Measurements from ENCODE around the gene THAP2. TPM values are rescaled to one million over a fixed set of nuclear protein-coding genes. Genes with fewer than 3 reads are reported as not detected.
A peak's percentile ranks its signal among the peaks of the same experiment; 100 is the strongest.

Gene THAP2
- 5.2 TPM for total RNA-seq

DNA sequence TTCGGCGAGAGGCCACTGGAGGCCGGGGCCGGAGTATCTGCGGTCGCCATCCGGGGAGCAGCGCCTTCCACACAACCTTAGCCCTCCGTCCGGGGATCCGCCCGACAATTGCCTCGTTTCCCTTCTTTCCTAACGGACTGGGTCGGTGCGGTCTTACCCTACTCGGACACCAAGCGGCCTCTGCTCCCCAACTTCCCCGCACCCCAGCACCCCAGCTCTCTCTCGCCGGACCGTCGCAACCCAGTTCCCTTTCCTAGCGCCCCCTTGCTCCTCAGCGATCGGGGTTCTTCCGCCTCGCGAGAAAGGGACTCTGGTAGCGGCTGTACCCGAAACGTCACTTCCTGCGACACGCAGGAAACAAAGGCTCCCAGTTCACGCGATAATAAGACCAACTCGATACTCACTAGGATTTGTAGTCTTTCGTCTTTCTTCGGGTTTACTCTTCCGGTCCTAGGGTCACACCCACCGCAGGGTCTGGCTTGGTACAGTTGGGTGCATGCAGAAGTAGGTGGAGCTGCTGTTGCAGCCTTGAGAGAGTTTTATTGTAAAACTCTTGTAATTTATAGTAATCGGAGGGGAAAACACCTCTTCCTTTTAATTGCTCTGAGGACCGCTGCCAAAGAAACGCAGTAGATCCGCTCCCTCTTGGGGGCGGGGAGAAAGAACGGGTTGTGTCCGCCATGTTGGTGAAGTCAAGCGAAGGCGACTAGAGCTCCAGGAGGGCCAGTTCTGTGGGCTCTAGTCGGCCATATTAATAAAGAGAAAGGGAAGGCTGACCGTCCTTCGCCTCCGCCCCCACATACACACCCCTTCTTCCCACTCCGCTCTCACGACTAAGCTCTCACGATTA, at the start of gene THAP2, which contains the start of gene ZFC3H1:
Gene THAP2, plus strand, starts transcription at position 741 of the 850 bp plus-strand sequence. CDS start 209 bp downstream, outside the sequence.
Gene ZFC3H1, minus strand, starts transcription at position 288 of the 850 bp plus-strand sequence. Its CDS starts 238 bp downstream, at position 50.
- H3K4me3 ChIP-seq (ENCODE audit: low read length in 3 of 3) = peak within 1 kb of the TSS; percentile 96 to 99 (median 99)
- peaks cover 11 to 23% (median 17%) of the 10 kb centered on the region in 3 donors for H3K4me1 ChIP-seq (ENCODE audit: control insufficient read depth in 3 of 3, insufficient read depth in 3 of 3, low read length in 3 of 3)
- H3K27me3 ChIP-seq (ENCODE audit: control insufficient read depth in 3 of 3, insufficient read depth in 3 of 3, low read length in 3 of 3) = no peaks in the 10 kb centered on the region
- no peaks in the 10 kb centered on the region for H3K9me3 ChIP-seq (ENCODE audit: control insufficient read depth in 3 of 3, low read length in 3 of 3)
- peak within 1 kb of the TSS; percentile 96 for H3K27ac ChIP-seq (ENCODE audit: low read depth, low read length)
- H3K9ac ChIP-seq (ENCODE audit: low read depth in 1 of 3, low read length in 3 of 3) = peak within 1 kb of the TSS; percentile 95 to 97 (median 96)
- H3K36me3 ChIP-seq (ENCODE audit: control insufficient read depth in 3 of 3, insufficient read depth in 3 of 3, low read length in 3 of 3) = peaks cover 2 to 8% (median 8%) of the 10 kb centered on the region in 3 donors

- H3K4me1 ChIP-seq (ENCODE audit: control insufficient read depth in 3 of 3, insufficient read depth in 3 of 3, low read length in 3 of 3) = no peaks in the 10 kb centered on the region
- no peak overlapping the region for H3K27ac ChIP-seq (ENCODE audit: low read depth, low read length)
- no peak overlapping the region for H3K4me3 ChIP-seq (ENCODE audit: low read length in 3 of 3)
- H3K27me3 ChIP-seq (ENCODE audit: control insufficient read depth in 3 of 3, insufficient read depth in 3 of 3, low read length in 3 of 3) = no peaks in the 10 kb centered on the region
- H3K36me3 ChIP-seq (ENCODE audit: control insufficient read depth in 3 of 3, insufficient read depth in 3 of 3, low read length in 3 of 3) = peaks cover 21 to 77% (median 61%) of the 10 kb centered on the region in 3 donors
- no peak overlapping the region for H3K9ac ChIP-seq (ENCODE audit: low read depth in 1 of 3, low read length in 3 of 3)
- H3K9me3 ChIP-seq (ENCODE audit: control insufficient read depth in 3 of 3, low read length in 3 of 3) = no peaks in the 10 kb centered on the region
Measured at GRCh38 chr12:71621938-71622337, 42.2 kb upstream of the THAP2 start.

GRCh38 chr12:71625476-71625875, 38.6 kb upstream of the THAP2 start:
- no peaks in the 10 kb centered on the region for H3K27me3 ChIP-seq (ENCODE audit: control insufficient read depth in 3 of 3, insufficient read depth in 3 of 3, low read length in 3 of 3)
- peaks cover 17 to 69% (median 59%) of the 10 kb centered on the region in 3 donors for H3K36me3 ChIP-seq (ENCODE audit: control insufficient read depth in 3 of 3, insufficient read depth in 3 of 3, low read length in 3 of 3)
- H3K4me1 ChIP-seq (ENCODE audit: control insufficient read depth in 3 of 3, insufficient read depth in 3 of 3, low read length in 3 of 3) = no peaks in the 10 kb centered on the region
- no peak overlapping the region for H3K27ac ChIP-seq (ENCODE audit: low read depth, low read length)
- no peaks in the 10 kb centered on the region for H3K9me3 ChIP-seq (ENCODE audit: control insufficient read depth in 3 of 3, low read length in 3 of 3)
- H3K4me3 ChIP-seq (ENCODE audit: low read length in 3 of 3) = no peak overlapping the region
- H3K9ac ChIP-seq (ENCODE audit: low read depth in 1 of 3, low read length in 3 of 3) = no peak overlapping the region

DNA sequence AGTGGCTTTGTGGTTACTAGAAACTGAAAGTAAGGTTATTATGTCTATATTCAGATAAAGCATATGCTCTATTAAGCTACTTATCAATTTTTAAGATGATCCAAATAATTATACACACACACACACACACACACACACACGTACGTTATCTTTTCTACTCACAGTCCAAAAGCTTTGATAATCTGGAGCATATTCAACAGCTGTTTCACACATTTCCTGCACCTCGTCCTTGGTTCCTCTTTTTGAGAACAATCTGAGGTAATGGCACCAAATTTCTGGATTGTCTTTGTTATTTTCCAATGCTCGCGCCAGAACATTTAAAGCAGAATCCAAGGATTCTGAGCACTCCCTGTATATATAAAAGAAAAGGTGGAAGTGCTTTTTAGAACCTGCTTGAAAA, 38.0 kb upstream of the THAP2 start:
- H3K4me3 ChIP-seq (ENCODE audit: low read length in 3 of 3) = no peak overlapping the region
- no peak overlapping the region for H3K9ac ChIP-seq (ENCODE audit: low read depth in 1 of 3, low read length in 3 of 3)
- H3K27me3 ChIP-seq (ENCODE audit: control insufficient read depth in 3 of 3, insufficient read depth in 3 of 3, low read length in 3 of 3) = no peaks in the 10 kb centered on the region
- no peaks in the 10 kb centered on the region for H3K4me1 ChIP-seq (ENCODE audit: control insufficient read depth in 3 of 3, insufficient read depth in 3 of 3, low read length in 3 of 3)
- H3K9me3 ChIP-seq (ENCODE audit: control insufficient read depth in 3 of 3, low read length in 3 of 3) = no peaks in the 10 kb centered on the region
- peaks cover 17 to 68% (median 56%) of the 10 kb centered on the region in 3 donors for H3K36me3 ChIP-seq (ENCODE audit: control insufficient read depth in 3 of 3, insufficient read depth in 3 of 3, low read length in 3 of 3)
- H3K27ac ChIP-seq (ENCODE audit: low read depth, low read length) = no peak overlapping the region

DNA sequence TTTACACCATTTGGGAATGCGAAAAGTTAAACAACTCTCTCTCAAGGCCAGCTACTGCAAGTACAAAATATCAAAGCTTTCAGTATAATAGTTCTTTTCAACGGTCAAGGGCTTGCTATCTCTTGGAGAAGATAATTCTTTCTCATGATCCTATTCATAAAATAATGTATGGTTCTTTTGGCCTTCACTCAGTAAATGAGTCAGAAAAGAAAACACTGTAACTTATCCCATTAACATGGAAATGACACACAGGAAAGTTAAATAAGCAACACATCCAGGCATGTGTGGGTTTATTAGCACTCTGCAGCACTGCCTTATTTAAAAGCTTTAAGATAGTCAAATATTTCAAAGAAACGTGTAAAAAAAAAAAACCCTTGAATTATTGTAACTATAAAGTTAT, 37.3 kb upstream of the THAP2 start:
- Histone ChIP-seq H3K27me3 (ENCODE audit: control insufficient read depth in 3 of 3, insufficient read depth in 3 of 3, low read length in 3 of 3) (no peaks in the 10 kb centered on the region), H3K27ac (ENCODE audit: low read depth, low read length) (no peak overlapping the region), H3K9ac (ENCODE audit: low read depth in 1 of 3, low read length in 3 of 3) (no peak overlapping the region), H3K36me3 (ENCODE audit: control insufficient read depth in 3 of 3, insufficient read depth in 3 of 3, low read length in 3 of 3) (peaks cover 17 to 68% (median 52%) of the 10 kb centered on the region in 3 donors), H3K9me3 (ENCODE audit: control insufficient read depth in 3 of 3, low read length in 3 of 3) (no peaks in the 10 kb centered on the region), H3K4me1 (ENCODE audit: control insufficient read depth in 3 of 3, insufficient read depth in 3 of 3, low read length in 3 of 3) (no peaks in the 10 kb centered on the region), H3K4me3 (ENCODE audit: low read length in 3 of 3) (no peak overlapping the region)

- no peak overlapping the region for H3K4me3 ChIP-seq (ENCODE audit: low read length in 3 of 3)
- peaks cover 15 to 69% (median 52%) of the 10 kb centered on the region in 3 donors for H3K36me3 ChIP-seq (ENCODE audit: control insufficient read depth in 3 of 3, insufficient read depth in 3 of 3, low read length in 3 of 3)
- H3K9me3 ChIP-seq (ENCODE audit: control insufficient read depth in 3 of 3, low read length in 3 of 3) = no peaks in the 10 kb centered on the region
- no peaks in the 10 kb centered on the region for H3K4me1 ChIP-seq (ENCODE audit: control insufficient read depth in 3 of 3, insufficient read depth in 3 of 3, low read length in 3 of 3)
- H3K27me3 ChIP-seq (ENCODE audit: control insufficient read depth in 3 of 3, insufficient read depth in 3 of 3, low read length in 3 of 3) = no peaks in the 10 kb centered on the region
- H3K9ac ChIP-seq (ENCODE audit: low read depth in 1 of 3, low read length in 3 of 3) = no peak overlapping the region
- no peak overlapping the region for H3K27ac ChIP-seq (ENCODE audit: low read depth, low read length)
Measured at GRCh38 chr12:71627438-71628002, 36.6 kb upstream of the THAP2 start.

DNA sequence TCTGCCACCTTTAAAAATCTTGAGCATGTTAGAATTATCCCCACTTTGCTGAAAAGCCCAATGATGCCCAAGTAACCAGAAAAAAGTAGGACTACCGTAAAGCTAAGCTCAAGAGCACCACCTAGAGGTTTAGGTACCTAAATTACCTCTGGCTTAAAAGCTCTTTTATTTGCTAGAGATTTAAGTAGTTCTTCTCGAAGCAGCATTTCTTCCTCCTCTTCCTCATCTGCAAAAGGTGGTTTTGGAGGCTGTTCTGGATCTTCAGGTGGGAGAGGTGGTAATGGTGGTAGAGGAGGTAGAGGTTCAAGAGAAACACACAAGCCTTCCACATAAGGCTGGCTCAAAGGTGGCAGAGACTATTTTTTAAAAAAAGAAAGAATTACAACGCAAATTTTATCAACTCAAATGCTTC, 27.4 kb upstream of the THAP2 start:
- Histone ChIP-seq H3K36me3 (ENCODE audit: control insufficient read depth in 3 of 3, insufficient read depth in 3 of 3, low read length in 3 of 3) (peaks cover 22 to 64% (median 55%) of the 10 kb centered on the region in 3 donors), H3K4me3 (ENCODE audit: low read length in 3 of 3) (no peak overlapping the region), H3K9ac (ENCODE audit: low read depth in 1 of 3, low read length in 3 of 3) (no peak overlapping the region), H3K9me3 (ENCODE audit: control insufficient read depth in 3 of 3, low read length in 3 of 3) (no peaks in the 10 kb centered on the region), H3K27me3 (ENCODE audit: control insufficient read depth in 3 of 3, insufficient read depth in 3 of 3, low read length in 3 of 3) (no peaks in the 10 kb centered on the region), H3K4me1 (ENCODE audit: control insufficient read depth in 3 of 3, insufficient read depth in 3 of 3, low read length in 3 of 3) (no peaks in the 10 kb centered on the region), H3K27ac (ENCODE audit: low read depth, low read length) (no peak overlapping the region)

GRCh38 chr12:71638499-71638898, 25.6 kb upstream of the THAP2 start:
- Histone ChIP-seq H3K36me3 (ENCODE audit: control insufficient read depth in 3 of 3, insufficient read depth in 3 of 3, low read length in 3 of 3) (peaks cover 26 to 56% (median 51%) of the 10 kb centered on the region in 3 donors), H3K4me1 (ENCODE audit: control insufficient read depth in 3 of 3, insufficient read depth in 3 of 3, low read length in 3 of 3) (no peaks in the 10 kb centered on the region), H3K4me3 (ENCODE audit: low read length in 3 of 3) (no peak overlapping the region), H3K9me3 (ENCODE audit: control insufficient read depth in 3 of 3, low read length in 3 of 3) (no peaks in the 10 kb centered on the region), H3K27ac (ENCODE audit: low read depth, low read length) (no peak overlapping the region), H3K9ac (ENCODE audit: low read depth in 1 of 3, low read length in 3 of 3) (no peak overlapping the region), H3K27me3 (ENCODE audit: control insufficient read depth in 3 of 3, insufficient read depth in 3 of 3, low read length in 3 of 3) (no peaks in the 10 kb centered on the region)

GRCh38 chr12:71639341-71639760, 24.8 kb upstream of the THAP2 start:
- no peaks in the 10 kb centered on the region for H3K4me1 ChIP-seq (ENCODE audit: control insufficient read depth in 3 of 3, insufficient read depth in 3 of 3, low read length in 3 of 3)
- H3K36me3 ChIP-seq (ENCODE audit: control insufficient read depth in 3 of 3, insufficient read depth in 3 of 3, low read length in 3 of 3) = peaks cover 22 to 54% (median 47%) of the 10 kb centered on the region in 3 donors
- no peaks in the 10 kb centered on the region for H3K9me3 ChIP-seq (ENCODE audit: control insufficient read depth in 3 of 3, low read length in 3 of 3)
- no peak overlapping the region for H3K27ac ChIP-seq (ENCODE audit: low read depth, low read length)
- H3K9ac ChIP-seq (ENCODE audit: low read depth in 1 of 3, low read length in 3 of 3) = no peak overlapping the region
- no peak overlapping the region for H3K4me3 ChIP-seq (ENCODE audit: low read length in 3 of 3)
- no peaks in the 10 kb centered on the region for H3K27me3 ChIP-seq (ENCODE audit: control insufficient read depth in 3 of 3, insufficient read depth in 3 of 3, low read length in 3 of 3)

GRCh38 chr12:71640316-71640715, 23.8 kb upstream of the THAP2 start:
- H3K4me1 ChIP-seq (ENCODE audit: control insufficient read depth in 3 of 3, insufficient read depth in 3 of 3, low read length in 3 of 3) = no peaks in the 10 kb centered on the region
- H3K36me3 ChIP-seq (ENCODE audit: control insufficient read depth in 3 of 3, insufficient read depth in 3 of 3, low read length in 3 of 3) = peaks cover 19 to 53% (median 50%) of the 10 kb centered on the region in 3 donors
- H3K27me3 ChIP-seq (ENCODE audit: control insufficient read depth in 3 of 3, insufficient read depth in 3 of 3, low read length in 3 of 3) = no peaks in the 10 kb centered on the region
- H3K9me3 ChIP-seq (ENCODE audit: control insufficient read depth in 3 of 3, low read length in 3 of 3) = no peaks in the 10 kb centered on the region
- H3K4me3 ChIP-seq (ENCODE audit: low read length in 3 of 3) = no peak overlapping the region
- H3K27ac ChIP-seq (ENCODE audit: low read depth, low read length) = no peak overlapping the region
- no peak overlapping the region for H3K9ac ChIP-seq (ENCODE audit: low read depth in 1 of 3, low read length in 3 of 3)
